ENCODE results near the gene DCANP1. TPM values are rescaled to one million over a fixed set of nuclear protein-coding genes. Genes with fewer than 3 reads are reported as not detected.

DCANP1 gene
- total RNA-seq, 4 donors from 2014 or later: not detected

GRCh38 chr5:135480511-135480910 is 33.4 kb upstream of the DCANP1 start:
- Histone ChIP-seq H3K27me3 (peaks cover 5 to 8% (median 7%) of the 10 kb centered on the region in 3 donors), H3K36me3 (no peaks in the 10 kb centered on the region), H3K9me3 (no peaks in the 10 kb centered on the region), H3K4me3 (no peak overlapping the region), H3K4me1 (no peaks in the 10 kb centered on the region), H3K27ac (no peak overlapping the region)
- in situ Hi-C loops (cut with MboI; ENCODE audit: low sequenced_read_pairs in 4 of 4) (no loop called here), intact Hi-C loops (cut with DNase I; ENCODE audit: low total_unique reads) (no loop called here)
- TF ChIP-seq CTCF (IDR thresholded peaks at IDR 0.05 in 4 of 5, conservative IDR thresholded peaks at IDR 0.05 in 1 of 5) (no peak), POLR2A (IDR thresholded peaks at IDR 0.05) (no peak)
- DNase-seq: no peak
- no peak for ATAC-seq

GRCh38 chr5:135478938-135479337 is 31.8 kb upstream of the DCANP1 start:
- TF ChIP-seq POLR2A (IDR thresholded peaks at IDR 0.05) (no peak), CTCF (IDR thresholded peaks at IDR 0.05 in 4 of 5, conservative IDR thresholded peaks at IDR 0.05 in 1 of 5) (no peak)
- Histone ChIP-seq H3K36me3 (no peaks in the 10 kb centered on the region), H3K9me3 (no peaks in the 10 kb centered on the region), H3K4me3 (no peak overlapping the region), H3K27me3 (peaks cover 5 to 7% (median 7%) of the 10 kb centered on the region in 3 donors), H3K4me1 (no peaks in the 10 kb centered on the region), H3K27ac (no peak overlapping the region)
- in situ Hi-C loops (cut with MboI; ENCODE audit: low sequenced_read_pairs in 4 of 4): no loop called here
- intact Hi-C loops (cut with DNase I; ENCODE audit: low total_unique reads): no loop called here
- DNase-seq (no peak), ATAC-seq (no peak)

DNA sequence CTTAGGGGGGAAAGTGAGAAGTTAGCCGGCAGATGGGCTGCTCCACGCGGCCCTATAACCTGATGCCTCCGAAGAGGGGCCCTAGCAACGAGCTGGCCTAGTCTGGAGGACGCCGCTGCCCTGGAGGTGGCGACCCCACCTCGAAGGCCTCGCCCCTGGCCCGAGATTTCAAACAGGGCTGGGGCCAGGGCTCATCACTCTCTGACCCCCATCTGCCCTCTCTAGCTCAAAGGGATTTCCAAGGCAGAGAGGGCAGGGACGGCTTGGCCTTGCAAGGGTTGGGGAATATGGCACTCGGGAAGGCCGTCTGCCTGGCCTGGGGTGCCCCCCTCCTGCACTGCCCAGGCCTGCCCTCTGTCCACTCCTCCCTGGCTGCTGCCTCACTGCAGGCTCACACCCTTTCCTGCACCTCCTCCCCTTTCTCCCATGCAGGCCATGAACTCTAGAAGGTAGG is 30.5 kb upstream of the DCANP1 start:
- DNase-seq (no peak), ATAC-seq (no peak)
- intact Hi-C loops (cut with DNase I; ENCODE audit: low total_unique reads) (no loop called here), in situ Hi-C loops (cut with MboI; ENCODE audit: low sequenced_read_pairs in 4 of 4) (no loop called here)
- no peak overlapping the region for H3K27ac ChIP-seq
- H3K27me3 ChIP-seq: peaks cover 5 to 7% (median 7%) of the 10 kb centered on the region in 3 donors
- no peaks in the 10 kb centered on the region for H3K4me1 ChIP-seq
- no peak for TF ChIP-seq CTCF (IDR thresholded peaks at IDR 0.05 in 4 of 5, conservative IDR thresholded peaks at IDR 0.05 in 1 of 5)
- TF ChIP-seq POLR2A (IDR thresholded peaks at IDR 0.05): no peak
- H3K4me3 ChIP-seq: no peak overlapping the region
- H3K9me3 ChIP-seq: no peaks in the 10 kb centered on the region
- no peaks in the 10 kb centered on the region for H3K36me3 ChIP-seq

DNA sequence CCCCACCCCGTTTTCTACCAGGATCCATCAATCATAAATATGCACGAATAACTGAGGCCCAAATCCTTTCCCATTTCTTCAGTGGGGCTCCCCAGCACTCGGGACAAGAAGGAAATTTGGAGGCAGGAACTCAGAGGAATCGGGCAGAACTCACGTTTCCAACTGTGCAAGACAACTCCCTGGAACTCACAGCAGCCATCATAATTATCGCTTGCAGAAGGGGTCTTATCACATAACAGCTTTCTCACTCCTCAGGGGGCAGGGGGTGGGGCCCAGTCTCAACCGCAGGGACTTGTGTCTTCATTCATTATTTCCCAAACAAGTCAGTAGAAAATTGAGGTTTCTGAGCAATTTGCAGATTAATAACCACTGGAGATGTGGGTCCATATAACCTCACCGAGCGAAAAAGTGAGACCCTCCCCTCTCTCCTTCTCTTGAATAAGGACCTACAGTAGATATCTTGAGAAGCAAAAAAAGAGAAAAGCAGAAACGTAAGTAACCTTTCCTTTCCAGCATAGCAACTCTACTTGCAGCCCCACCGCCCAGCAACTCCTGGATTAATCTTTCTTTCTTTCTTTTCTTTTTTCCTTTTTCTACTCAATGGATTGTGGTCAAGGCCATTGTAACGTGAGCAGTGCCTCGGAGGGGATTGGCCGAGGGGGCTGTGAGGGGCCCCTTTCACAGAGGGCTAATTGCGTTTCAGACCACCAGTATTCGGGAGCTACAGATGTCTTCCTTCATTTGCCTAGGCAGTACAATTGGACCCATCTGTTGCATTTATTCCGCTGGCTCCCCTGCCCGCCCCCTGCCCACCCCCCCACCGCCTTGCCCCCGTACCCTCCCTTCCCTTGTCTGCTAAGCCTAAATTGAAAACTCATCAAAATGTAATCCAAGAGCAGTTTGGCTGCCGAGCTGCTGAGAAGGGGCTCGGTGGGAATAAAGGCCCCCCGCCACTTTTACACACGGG is 29.8 kb upstream of the DCANP1 start:
- no peak overlapping the region for H3K27ac ChIP-seq
- H3K9me3 ChIP-seq: no peaks in the 10 kb centered on the region
- TF ChIP-seq CTCF (IDR thresholded peaks at IDR 0.05 in 4 of 5, conservative IDR thresholded peaks at IDR 0.05 in 1 of 5) (no peak), POLR2A (IDR thresholded peaks at IDR 0.05) (no peak)
- intact Hi-C loops (cut with DNase I; ENCODE audit: low total_unique reads) (no loop called here), in situ Hi-C loops (cut with MboI; ENCODE audit: low sequenced_read_pairs in 4 of 4) (no loop called here)
- H3K4me1 ChIP-seq: no peaks in the 10 kb centered on the region
- DNase-seq (no peak), ATAC-seq (no peak)
- H3K4me3 ChIP-seq: no peak overlapping the region
- H3K27me3 ChIP-seq: peaks cover 5 to 7% (median 7%) of the 10 kb centered on the region in 3 donors
- no peaks in the 10 kb centered on the region for H3K36me3 ChIP-seq
